D721Med (cell line): Measurements from ENCODE around the gene ZBTB32.

Experiments used
- DNase-seq: peaks from one replicate; pipeline ENCODE4 v3.0.0; 2011; ENCODE audit warnings: low spot score; ENCODE audit not compliant: insufficient read length
- FAIRE-seq: peaks from 2 replicates; lab custom pipeline; 2011; peaks lifted over from hg19 to GRCh38; lab: Jason Lieb, UNC
- TF ChIP-seq, protein P1 (sequence below): IDR thresholded peaks from 2 replicates; pipeline ENCODE4 v1.5.1; 2012; ENCODE audit warnings: mild to moderate bottlenecking, control low read depth; ENCODE audit not compliant: insufficient read depth; ENCODE audit errors: missing control alignments

The ZBTB32 gene

DNA sequence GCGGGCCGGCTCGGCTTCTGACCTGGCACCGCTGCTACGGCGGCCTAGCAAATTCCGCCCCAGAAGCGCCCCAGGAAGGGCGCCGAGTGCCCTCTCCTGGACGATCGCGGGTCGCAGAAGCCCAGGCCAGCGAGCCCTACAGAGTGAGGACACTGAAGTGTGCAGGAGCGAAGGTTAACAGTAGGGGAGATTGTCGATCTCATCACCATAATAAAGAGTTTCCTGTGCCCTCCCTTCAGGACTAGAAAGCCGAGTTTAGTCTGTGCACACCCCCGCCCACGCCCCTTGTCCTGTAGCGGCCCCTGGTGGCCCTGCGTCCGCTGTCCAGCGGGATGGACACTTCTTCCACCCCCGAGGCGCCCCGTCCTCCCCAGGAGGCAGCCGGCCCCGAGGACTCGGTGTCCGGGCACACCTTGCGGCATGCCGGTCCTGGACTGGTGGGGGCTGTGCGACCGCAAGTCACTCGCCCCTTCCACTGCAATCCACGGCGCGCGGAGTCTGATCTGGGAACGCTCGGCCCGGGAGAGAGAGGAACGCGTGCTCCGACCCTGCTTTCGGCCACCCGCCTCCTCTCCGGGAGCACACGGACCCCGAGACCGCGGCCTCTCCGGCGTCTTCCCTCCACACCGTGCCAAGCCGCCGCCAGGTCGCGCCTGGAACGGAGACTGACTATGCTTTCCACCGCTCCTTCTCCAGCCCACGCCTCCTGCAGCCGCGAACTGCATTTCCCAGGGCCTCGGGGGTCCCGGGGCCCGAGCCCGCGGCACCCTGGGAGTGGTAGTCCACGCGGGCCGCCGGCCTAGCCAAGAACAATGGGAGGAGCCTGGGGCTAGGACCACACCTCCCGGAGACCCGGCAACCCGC lies 12.7 kb downstream of the ZBTB32 start:
- FAIRE-seq = no peak

DNA sequence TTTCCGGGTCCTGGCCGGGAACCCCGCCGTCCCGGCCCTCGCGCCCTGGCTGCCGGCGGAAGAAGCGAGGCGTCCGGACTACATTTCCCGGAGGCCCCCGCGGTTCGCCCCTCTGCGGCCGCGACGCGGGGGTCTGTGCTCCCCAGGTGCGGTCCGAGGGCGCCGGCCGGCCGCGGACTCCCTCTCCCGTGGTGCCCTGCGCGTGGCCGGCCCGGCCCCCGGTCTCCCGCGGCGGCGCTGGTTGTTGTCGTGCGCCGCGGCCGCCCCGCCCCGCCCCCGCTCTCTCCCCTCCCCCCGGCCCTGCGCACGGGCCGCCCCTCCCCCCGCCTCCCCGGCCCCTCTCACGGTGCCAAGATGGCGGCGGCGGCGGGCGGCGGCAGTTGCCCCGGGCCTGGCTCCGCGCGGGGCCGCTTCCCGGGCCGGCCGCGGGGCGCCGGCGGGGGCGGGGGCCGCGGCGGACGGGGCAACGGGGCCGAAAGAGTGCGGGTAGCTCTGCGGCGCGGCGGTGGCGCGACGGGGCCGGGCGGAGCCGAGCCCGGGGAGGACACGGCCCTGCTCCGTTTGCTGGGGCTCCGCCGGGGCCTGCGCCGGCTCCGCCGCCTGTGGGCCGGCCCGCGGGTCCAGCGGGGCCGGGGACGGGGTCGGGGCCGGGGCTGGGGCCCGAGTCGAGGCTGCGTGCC lies 13.4 kb downstream of the ZBTB32 start, which contains the start of gene KMT2B:
KMT2B (plus strand) TSS at position 339 of the 680 bp plus-strand sequence; CDS start at position 355, 16 bp downstream.
- DNase-seq (peak; percentile 99), FAIRE-seq (no peak)
- TF ChIP-seq, protein P1, sequence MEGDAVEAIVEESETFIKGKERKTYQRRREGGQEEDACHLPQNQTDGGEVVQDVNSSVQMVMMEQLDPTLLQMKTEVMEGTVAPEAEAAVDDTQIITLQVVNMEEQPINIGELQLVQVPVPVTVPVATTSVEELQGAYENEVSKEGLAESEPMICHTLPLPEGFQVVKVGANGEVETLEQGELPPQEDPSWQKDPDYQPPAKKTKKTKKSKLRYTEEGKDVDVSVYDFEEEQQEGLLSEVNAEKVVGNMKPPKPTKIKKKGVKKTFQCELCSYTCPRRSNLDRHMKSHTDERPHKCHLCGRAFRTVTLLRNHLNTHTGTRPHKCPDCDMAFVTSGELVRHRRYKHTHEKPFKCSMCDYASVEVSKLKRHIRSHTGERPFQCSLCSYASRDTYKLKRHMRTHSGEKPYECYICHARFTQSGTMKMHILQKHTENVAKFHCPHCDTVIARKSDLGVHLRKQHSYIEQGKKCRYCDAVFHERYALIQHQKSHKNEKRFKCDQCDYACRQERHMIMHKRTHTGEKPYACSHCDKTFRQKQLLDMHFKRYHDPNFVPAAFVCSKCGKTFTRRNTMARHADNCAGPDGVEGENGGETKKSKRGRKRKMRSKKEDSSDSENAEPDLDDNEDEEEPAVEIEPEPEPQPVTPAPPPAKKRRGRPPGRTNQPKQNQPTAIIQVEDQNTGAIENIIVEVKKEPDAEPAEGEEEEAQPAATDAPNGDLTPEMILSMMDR = no peak

More for the DNA sequence above, 12.7 kb downstream of the ZBTB32 start:
- peak; percentile 74 for DNase-seq
- TF ChIP-seq, protein P1 = peak; percentile 50

DNA sequence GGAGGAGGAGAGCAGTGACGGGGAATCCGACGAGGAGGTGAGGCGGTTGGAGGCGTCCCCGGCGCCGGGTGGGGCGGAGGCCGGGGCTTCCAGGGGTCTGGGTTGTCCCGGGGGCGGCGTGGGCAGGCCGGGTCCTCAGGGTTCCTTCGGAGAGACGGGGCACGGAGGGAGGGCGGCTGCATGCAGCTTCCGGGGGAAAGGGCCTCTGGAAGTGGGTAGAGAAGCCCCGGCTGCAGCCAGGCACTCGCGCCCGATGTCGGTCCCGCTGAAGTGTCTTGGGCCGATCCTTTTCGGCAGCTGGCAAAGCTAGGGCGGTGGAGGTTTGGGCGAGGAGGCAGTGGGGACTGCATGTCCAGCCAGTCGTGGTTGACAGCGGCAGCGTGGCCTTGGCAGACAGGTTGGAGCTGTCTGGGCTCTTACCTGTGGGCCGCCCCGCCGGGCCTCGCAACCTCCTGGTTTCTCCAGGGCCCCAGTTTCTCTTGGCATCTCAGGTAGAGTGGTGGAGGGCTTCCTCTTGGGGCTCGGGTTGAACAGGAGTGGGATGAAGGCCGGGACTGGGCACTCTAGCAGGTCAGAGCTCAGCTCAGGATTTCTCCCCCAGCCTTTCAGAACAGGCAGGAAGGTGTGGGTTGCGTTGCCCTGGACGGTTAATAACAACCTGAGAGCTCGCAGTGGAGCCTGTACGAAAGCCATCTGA lies 14.1 kb downstream of the ZBTB32 start:
- DNase-seq (no peak), FAIRE-seq (no peak)
- TF ChIP-seq, protein P1 = no peak

DNA sequence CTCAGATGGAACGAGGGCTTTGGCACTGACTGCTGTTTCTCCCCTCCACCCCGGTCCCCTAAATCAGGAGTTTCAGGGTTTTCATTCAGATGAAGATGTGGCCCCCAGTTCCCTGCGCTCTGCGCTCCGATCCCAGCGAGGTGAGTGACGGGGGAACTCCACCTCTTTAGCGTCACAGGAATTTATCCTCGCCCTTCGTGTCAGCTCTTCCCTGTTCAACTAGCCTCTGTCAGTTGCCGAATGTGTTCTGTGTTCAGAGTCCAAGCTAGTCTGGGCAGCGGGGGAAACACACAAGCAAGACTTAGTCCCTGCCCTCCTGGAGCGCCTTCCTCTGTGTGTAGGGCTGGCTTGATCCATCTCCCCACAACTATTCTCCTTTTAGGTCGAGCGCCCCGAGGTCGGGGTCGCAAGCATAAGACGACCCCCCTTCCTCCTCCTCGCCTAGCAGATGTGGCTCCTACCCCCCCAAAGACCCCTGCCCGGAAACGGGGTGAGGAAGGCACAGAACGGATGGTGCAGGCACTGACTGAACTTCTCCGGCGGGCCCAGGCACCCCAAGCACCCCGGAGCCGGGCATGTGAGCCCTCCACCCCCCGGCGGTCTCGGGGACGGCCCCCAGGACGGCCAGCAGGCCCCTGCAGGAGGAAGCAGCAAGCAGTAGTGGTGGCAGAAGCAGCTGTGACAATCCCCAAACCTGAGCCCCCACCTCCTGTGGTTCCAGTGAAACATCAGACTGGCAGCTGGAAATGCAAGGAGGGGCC lies 15.2 kb downstream of the ZBTB32 start:
- FAIRE-seq = no peak
- DNase-seq = no peak
- TF ChIP-seq, protein P1 = no peak

DNA sequence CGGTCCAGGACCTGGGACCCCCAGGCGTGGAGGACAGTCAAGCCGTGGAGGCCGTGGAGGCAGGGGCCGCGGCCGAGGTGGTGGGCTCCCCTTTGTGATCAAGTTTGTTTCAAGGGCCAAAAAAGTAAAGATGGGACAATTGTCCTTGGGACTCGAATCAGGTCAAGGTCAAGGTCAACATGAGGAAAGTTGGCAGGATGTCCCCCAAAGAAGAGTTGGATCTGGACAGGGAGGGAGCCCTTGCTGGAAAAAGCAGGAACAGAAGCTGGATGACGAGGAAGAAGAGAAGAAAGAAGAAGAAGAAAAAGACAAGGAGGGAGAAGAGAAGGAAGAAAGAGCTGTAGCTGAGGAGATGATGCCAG lies 15.8 kb downstream of the ZBTB32 start:
- DNase-seq = no peak
- no peak for FAIRE-seq
- TF ChIP-seq, protein P1 = no peak

DNA sequence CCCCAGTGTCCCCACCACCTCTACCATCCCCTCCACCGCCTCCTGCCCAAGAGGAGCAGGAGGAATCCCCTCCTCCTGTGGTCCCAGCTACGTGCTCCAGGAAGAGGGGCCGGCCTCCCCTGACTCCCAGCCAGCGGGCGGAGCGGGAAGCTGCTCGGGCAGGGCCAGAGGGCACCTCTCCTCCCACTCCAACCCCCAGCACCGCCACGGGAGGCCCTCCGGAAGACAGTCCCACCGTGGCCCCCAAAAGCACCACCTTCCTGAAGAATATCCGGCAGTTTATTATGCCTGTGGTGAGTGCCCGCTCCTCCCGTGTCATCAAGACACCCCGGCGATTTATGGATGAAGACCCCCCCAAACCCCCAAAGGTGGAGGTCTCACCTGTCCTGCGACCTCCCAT lies 16.3 kb downstream of the ZBTB32 start:
- TF ChIP-seq, protein P1 = no peak
- DNase-seq (no peak), FAIRE-seq (no peak)
